Measurements from ENCODE around the gene PRDM16. TPM values are rescaled to one million over a fixed set of nuclear protein-coding genes. Genes with fewer than 3 reads are reported as not detected.
A peak's percentile ranks its signal among the peaks of the same experiment; 100 is the strongest.

The PRDM16 gene
- total and polyA plus RNA-seq, 2 of the 13 experiments (the other 11 are each of a cell fraction or from before 2014, with no cell fraction given): 0.15 to 0.81 TPM

DNA sequence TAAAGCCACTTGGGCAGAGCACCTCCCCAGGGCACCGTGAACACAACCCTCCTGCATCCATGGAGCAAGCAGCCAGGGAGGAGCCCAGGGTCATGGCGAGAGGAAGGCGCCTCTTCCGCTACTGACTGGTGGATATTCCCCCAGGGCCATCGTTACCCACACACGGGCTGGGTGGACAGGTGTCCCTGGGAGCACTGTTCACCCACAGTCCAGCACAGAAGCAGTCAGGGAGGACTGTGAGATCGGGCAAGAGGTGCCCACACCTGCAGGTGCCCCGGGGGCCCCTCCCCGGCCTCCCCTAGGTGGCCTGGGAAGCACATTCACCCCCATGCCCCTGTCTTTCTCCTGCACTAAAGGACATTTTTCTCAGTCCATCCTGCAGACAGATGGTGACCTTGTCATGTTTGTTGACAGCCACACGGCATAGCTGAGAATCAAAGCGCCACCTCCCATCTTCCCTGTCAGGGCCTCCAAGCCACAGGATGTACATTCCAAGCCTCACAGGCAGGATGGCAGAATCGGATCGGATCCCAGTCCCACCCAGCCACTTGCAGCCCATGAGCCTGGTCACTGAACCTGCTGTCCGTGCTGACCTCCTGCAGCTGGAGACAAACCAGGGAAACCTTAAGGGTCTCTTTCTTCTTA lies 160.2 kb downstream of the PRDM16 start (continued):
- TF ChIP-seq SNAI1 (CRISPR knock-in tag; IDR thresholded peaks at IDR 0.05; ENCODE audit: borderline replicate concordance): no peak
- TF ChIP-seq CHD4 (IDR thresholded peaks at IDR 0.05; ENCODE audit: borderline replicate concordance, low read length): no peak
- TF ChIP-seq ZSCAN31 (CRISPR knock-in tag; IDR thresholded peaks at IDR 0.05; ENCODE audit: low read depth): 0 out of 2 replicates have a peak, but pooled peaks have one; percentile 29
- 0 out of 2 replicates have a peak, but pooled peaks have one; percentile 16 for TF ChIP-seq ZNF501 (CRISPR knock-in tag; IDR thresholded peaks at IDR 0.05)
- no peak for TF ChIP-seq ZSCAN21 (CRISPR knock-in tag; IDR thresholded peaks at IDR 0.05; ENCODE audit: borderline replicate concordance)
- no peak for TF ChIP-seq SSRP1 (CRISPR knock-in tag; IDR thresholded peaks at IDR 0.05)
- TF ChIP-seq HOXA3 (CRISPR knock-in tag; IDR thresholded peaks at IDR 0.05): peak; percentile 62; the same call in 1 of the 2 replicates
- TF ChIP-seq ZNF644 (CRISPR knock-in tag; IDR thresholded peaks at IDR 0.05; ENCODE audit: low read depth): no peak
- TF ChIP-seq, protein P1, sequence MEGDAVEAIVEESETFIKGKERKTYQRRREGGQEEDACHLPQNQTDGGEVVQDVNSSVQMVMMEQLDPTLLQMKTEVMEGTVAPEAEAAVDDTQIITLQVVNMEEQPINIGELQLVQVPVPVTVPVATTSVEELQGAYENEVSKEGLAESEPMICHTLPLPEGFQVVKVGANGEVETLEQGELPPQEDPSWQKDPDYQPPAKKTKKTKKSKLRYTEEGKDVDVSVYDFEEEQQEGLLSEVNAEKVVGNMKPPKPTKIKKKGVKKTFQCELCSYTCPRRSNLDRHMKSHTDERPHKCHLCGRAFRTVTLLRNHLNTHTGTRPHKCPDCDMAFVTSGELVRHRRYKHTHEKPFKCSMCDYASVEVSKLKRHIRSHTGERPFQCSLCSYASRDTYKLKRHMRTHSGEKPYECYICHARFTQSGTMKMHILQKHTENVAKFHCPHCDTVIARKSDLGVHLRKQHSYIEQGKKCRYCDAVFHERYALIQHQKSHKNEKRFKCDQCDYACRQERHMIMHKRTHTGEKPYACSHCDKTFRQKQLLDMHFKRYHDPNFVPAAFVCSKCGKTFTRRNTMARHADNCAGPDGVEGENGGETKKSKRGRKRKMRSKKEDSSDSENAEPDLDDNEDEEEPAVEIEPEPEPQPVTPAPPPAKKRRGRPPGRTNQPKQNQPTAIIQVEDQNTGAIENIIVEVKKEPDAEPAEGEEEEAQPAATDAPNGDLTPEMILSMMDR (CRISPR knock-in tag; IDR thresholded peaks at IDR 0.05): peak; percentile 60
- peak; percentile 41; the same call in 1 of the 2 replicates for TF ChIP-seq ISL2 (CRISPR knock-in tag; IDR thresholded peaks at IDR 0.05)
- TF ChIP-seq HINFP (CRISPR knock-in tag; IDR thresholded peaks at IDR 0.05; ENCODE audit: low read depth): no peak
- TF ChIP-seq ZNF747 (CRISPR knock-in tag; IDR thresholded peaks at IDR 0.05; ENCODE audit: borderline replicate concordance): no peak
- no peak for TF ChIP-seq STAT5B (CRISPR knock-in tag; IDR thresholded peaks at IDR 0.05)
- no peak for TF ChIP-seq ZNF770 (CRISPR knock-in tag; IDR thresholded peaks at IDR 0.05)
- no peak for TF ChIP-seq ZNF251 (CRISPR knock-in tag; IDR thresholded peaks at IDR 0.05)
- TF ChIP-seq SKI (IDR thresholded peaks at IDR 0.05; ENCODE audit: partially characterized antibody): no peak
- TF ChIP-seq XBP1 (CRISPR knock-in tag; IDR thresholded peaks at IDR 0.05): no peak
- no peak for TF ChIP-seq MAZ (IDR thresholded peaks at IDR 0.05; ENCODE audit: borderline replicate concordance, low read depth, low read length)
- TF ChIP-seq MAZ (CRISPR knock-in tag; IDR thresholded peaks at IDR 0.05; ENCODE audit: low read depth): no peak
- TF ChIP-seq KLF15 (CRISPR knock-in tag; IDR thresholded peaks at IDR 0.05; ENCODE audit: borderline replicate concordance): no peak
- TF ChIP-seq ZNF460 (CRISPR knock-in tag; IDR thresholded peaks at IDR 0.05; ENCODE audit: borderline replicate concordance): no peak
- TF ChIP-seq ZNF746 (CRISPR knock-in tag; IDR thresholded peaks at IDR 0.05): no peak
- TF ChIP-seq TGIF2 (CRISPR knock-in tag; IDR thresholded peaks at IDR 0.05): peak; percentile 70; the same call in 1 of the 2 replicates
- TF ChIP-seq NFIC (IDR thresholded peaks at IDR 0.05; ENCODE audit: low read length): no peak
